ENCODE data around the gene SARS1.

Gene SARS1

GRCh38 chr1:109199710-109200109, 14.0 kb upstream of the SARS1 start:
- H3K36me3 ChIP-seq (ENCODE audit: control insufficient read depth in 4 of 4, insufficient read depth in 4 of 4, low read length in 3 of 4) = no peaks in the 10 kb centered on the region
- H3K4me3 ChIP-seq (ENCODE audit: control insufficient read depth in 1 of 7, extremely low read depth in 1 of 7, insufficient read depth in 4 of 7, low read depth in 2 of 7, low read length in 6 of 7) = peak overlapping the region in 3 of 7 experiments; percentile 15 to 46 (median 43)
- H3K27me3 ChIP-seq (replicated peaks in 2 of 5; ENCODE audit: control insufficient read depth in 4 of 5, insufficient read depth in 5 of 5, low read length in 4 of 5) = peaks cover 0 to 82% (median 31%) of the 10 kb centered on the region in 5 experiments
- CTCF ChIA-PET = interaction anchor here (0.7 to 1.4 kb wide), 6 partner anchors 8 to 200 kb away, joined by 3 to 7 read pairs (median 3); a partner anchor contains a TSS
- H3K4me1 ChIP-seq (ENCODE audit: control extremely low read depth in 1 of 4, control insufficient read depth in 4 of 4, insufficient read depth in 4 of 4, low read length in 3 of 4) = peaks cover 2 to 6% (median 4%) of the 10 kb centered on the region in 4 experiments
- H3K9me3 ChIP-seq (ENCODE audit: control extremely low read depth in 1 of 5, control insufficient read depth in 4 of 5, insufficient read depth in 2 of 5, low read depth in 1 of 5, low read length in 4 of 5) = no peaks in the 10 kb centered on the region
- H3K27ac ChIP-seq (ENCODE audit: insufficient read depth in 1 of 2, low read depth in 1 of 2, low read length in 2 of 2, poor library complexity in 1 of 2, severe bottlenecking in 2 of 2) = no peak overlapping the region
- POLR2A ChIA-PET = no interaction called here
- 26% methylated on average over 9 of the region's 10 CpGs for WGBS (ENCODE audit: insufficient coverage)
- DNase-seq = peak in 2 of 3 donors; percentile 33 to 41

DNA sequence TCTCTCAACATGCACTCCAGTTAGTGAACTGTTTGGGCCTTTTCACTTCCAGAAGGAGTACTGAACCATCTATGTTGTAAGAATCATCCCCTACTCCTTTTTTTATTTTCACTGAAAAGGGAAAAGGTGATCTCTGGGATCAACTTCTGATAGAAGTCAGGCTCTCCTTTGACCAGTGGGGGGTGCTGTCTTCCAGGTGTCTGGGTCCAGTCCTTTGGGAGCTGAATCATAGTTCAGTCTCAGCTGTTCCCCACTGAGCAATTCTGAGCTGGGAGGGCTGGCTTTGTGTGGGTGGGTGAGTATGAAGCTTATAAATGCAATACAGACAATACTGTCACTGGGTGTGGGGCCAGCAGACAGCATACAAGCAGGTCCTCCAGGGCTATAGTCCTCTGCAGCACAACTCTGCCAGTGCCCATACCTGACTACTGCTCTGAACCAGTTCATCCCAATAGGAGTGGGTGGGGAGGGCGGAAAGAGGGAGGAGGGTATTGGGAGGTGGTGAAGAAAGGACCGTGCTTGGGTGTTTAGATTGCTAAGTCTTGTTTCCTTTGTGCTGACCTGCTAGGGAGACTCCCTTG, 12.5 kb upstream of the SARS1 start:
- H3K36me3 ChIP-seq (ENCODE audit: control insufficient read depth in 4 of 4, insufficient read depth in 4 of 4, low read length in 3 of 4) = no peaks in the 10 kb centered on the region
- peak; percentile 36 to 53 (median 47) for DNase-seq
- ChIA-PET POLR2A (no interaction called here), CTCF (interaction anchor here (0.8 to 1.6 kb wide), 7 partner anchors 10 to 282 kb away, joined by 3 to 5 read pairs (median 3); no protein-coding TSS in a partner anchor)
- 43% methylated on average over 1 of the region's 2 CpGs for WGBS (ENCODE audit: insufficient coverage)
- H3K4me3 ChIP-seq (ENCODE audit: control insufficient read depth in 1 of 7, extremely low read depth in 1 of 7, insufficient read depth in 4 of 7, low read depth in 2 of 7, low read length in 6 of 7) = no peak overlapping the region
- H3K27me3 ChIP-seq (replicated peaks in 2 of 5; ENCODE audit: control insufficient read depth in 4 of 5, insufficient read depth in 5 of 5, low read length in 4 of 5) = peaks cover 0 to 90% (median 42%) of the 10 kb centered on the region in 5 experiments
- peaks cover 2 to 6% (median 4%) of the 10 kb centered on the region in 4 experiments for H3K4me1 ChIP-seq (ENCODE audit: control extremely low read depth in 1 of 4, control insufficient read depth in 4 of 4, insufficient read depth in 4 of 4, low read length in 3 of 4)
- H3K9me3 ChIP-seq (ENCODE audit: control extremely low read depth in 1 of 5, control insufficient read depth in 4 of 5, insufficient read depth in 2 of 5, low read depth in 1 of 5, low read length in 4 of 5) = no peaks in the 10 kb centered on the region
- H3K27ac ChIP-seq (ENCODE audit: insufficient read depth in 1 of 2, low read depth in 1 of 2, low read length in 2 of 2, poor library complexity in 1 of 2, severe bottlenecking in 2 of 2) = no peak overlapping the region

DNA sequence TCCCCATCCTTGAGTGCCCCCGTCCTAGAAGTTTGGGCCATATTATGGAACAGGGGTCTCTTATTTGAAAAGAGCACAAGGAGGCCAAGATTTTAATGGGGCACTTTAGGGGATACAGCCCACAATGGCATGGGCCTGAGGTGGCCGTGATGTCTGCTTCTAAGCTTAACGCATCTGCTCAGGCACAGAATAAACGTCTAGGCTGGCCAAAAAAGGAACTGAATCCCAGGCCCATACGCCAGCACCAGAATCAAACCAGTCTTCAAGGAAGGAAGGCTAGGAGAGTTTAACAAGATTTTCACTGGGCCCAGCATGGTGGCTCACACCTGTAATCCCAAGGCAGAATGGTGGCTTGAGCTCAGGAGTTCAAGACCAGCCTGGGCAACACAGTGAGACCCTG, 9.2 kb upstream of the SARS1 start:
- H3K36me3 ChIP-seq (ENCODE audit: control insufficient read depth in 4 of 4, insufficient read depth in 4 of 4, low read length in 3 of 4) = no peaks in the 10 kb centered on the region
- H3K27me3 ChIP-seq (replicated peaks in 2 of 5; ENCODE audit: control insufficient read depth in 4 of 5, insufficient read depth in 5 of 5, low read length in 4 of 5) = peaks cover 0 to 88% (median 39%) of the 10 kb centered on the region in 5 experiments
- 17% methylated on average over 5 of the region's 5 CpGs for WGBS (ENCODE audit: insufficient coverage)
- H3K27ac ChIP-seq (ENCODE audit: insufficient read depth in 1 of 2, low read depth in 1 of 2, low read length in 2 of 2, poor library complexity in 1 of 2, severe bottlenecking in 2 of 2) = no peak overlapping the region
- DNase-seq = peak in 2 of 3 donors; percentile 27 to 28
- no peak overlapping the region for H3K4me3 ChIP-seq (ENCODE audit: control insufficient read depth in 1 of 7, extremely low read depth in 1 of 7, insufficient read depth in 4 of 7, low read depth in 2 of 7, low read length in 6 of 7)
- ChIA-PET POLR2A (no interaction called here), CTCF (interaction anchor here (1.5 to 3.2 kb wide), 2 partner anchors 11 kb away, joined by 3 to 19 read pairs; no protein-coding TSS in a partner anchor)
- H3K4me1 ChIP-seq (ENCODE audit: control extremely low read depth in 1 of 4, control insufficient read depth in 4 of 4, insufficient read depth in 4 of 4, low read length in 3 of 4) = peaks cover 3 to 16% (median 10%) of the 10 kb centered on the region in 4 experiments
- H3K9me3 ChIP-seq (ENCODE audit: control extremely low read depth in 1 of 5, control insufficient read depth in 4 of 5, insufficient read depth in 2 of 5, low read depth in 1 of 5, low read length in 4 of 5) = no peaks in the 10 kb centered on the region

- Histone ChIP-seq H3K4me3 (ENCODE audit: control insufficient read depth in 1 of 7, extremely low read depth in 1 of 7, insufficient read depth in 4 of 7, low read depth in 2 of 7, low read length in 6 of 7) (no peak overlapping the region), H3K27me3 (replicated peaks in 2 of 5; ENCODE audit: control insufficient read depth in 4 of 5, insufficient read depth in 5 of 5, low read length in 4 of 5) (peaks cover 0 to 88% (median 39%) of the 10 kb centered on the region in 5 experiments), H3K27ac (ENCODE audit: insufficient read depth in 1 of 2, low read depth in 1 of 2, low read length in 2 of 2, poor library complexity in 1 of 2, severe bottlenecking in 2 of 2) (no peak overlapping the region), H3K9me3 (ENCODE audit: control extremely low read depth in 1 of 5, control insufficient read depth in 4 of 5, insufficient read depth in 2 of 5, low read depth in 1 of 5, low read length in 4 of 5) (no peaks in the 10 kb centered on the region), H3K4me1 (ENCODE audit: control extremely low read depth in 1 of 4, control insufficient read depth in 4 of 4, insufficient read depth in 4 of 4, low read length in 3 of 4) (peaks cover 3 to 12% (median 8%) of the 10 kb centered on the region in 4 experiments), H3K36me3 (ENCODE audit: control insufficient read depth in 4 of 4, insufficient read depth in 4 of 4, low read length in 3 of 4) (no peaks in the 10 kb centered on the region)
- POLR2A ChIA-PET = interaction anchor here (0.6 kb wide), 1 partner anchor 67 kb away, joined by 3 read pairs; no protein-coding TSS in a partner anchor
- DNase-seq = no peak
- CTCF ChIA-PET = interaction anchor here (1.2 to 3.2 kb wide), 2 partner anchors 13 to 17 kb away, joined by 4 to 19 read pairs; no protein-coding TSS in a partner anchor
- no CpG with 5 or more reads among the region's 2 CpGs for WGBS (ENCODE audit: insufficient coverage)
Measured at GRCh38 chr1:109206339-109206738, 7.4 kb upstream of the SARS1 start.

DNA sequence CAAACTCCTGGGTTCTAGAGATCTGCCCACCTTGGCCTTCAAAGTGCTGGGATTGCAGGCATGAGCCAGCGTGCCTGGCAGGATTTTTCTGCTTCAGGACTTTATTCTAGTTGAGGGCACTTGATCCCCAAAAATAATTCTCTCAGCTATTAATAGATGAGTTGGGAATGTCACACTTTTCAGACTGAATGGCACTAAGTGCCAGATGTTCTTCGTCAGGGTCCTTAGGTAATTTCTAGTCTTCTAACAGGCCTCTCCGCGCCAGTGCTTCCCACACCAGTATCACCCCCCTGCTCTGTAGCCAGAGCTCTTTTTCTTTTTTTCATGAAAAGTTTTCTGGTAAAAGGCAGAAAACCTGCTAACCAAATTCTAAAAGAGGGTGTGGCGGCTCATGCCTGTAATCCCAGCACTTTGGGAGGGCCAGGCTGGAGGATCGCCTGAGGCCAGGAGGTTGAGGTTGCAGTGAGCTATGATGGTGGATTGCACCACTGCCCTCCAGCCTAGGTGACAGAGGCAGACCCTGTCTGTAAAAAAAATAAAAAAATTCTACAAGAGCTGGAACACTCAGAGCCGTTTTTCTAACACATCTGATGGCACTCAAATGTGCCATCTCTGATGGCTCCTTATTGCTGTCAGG, 6.1 kb upstream of the SARS1 start:
- H3K9me3 ChIP-seq (ENCODE audit: control extremely low read depth in 1 of 5, control insufficient read depth in 4 of 5, insufficient read depth in 2 of 5, low read depth in 1 of 5, low read length in 4 of 5) = no peaks in the 10 kb centered on the region
- no peaks in the 10 kb centered on the region for H3K36me3 ChIP-seq (ENCODE audit: control insufficient read depth in 4 of 4, insufficient read depth in 4 of 4, low read length in 3 of 4)
- no peak overlapping the region for H3K27ac ChIP-seq (ENCODE audit: insufficient read depth in 1 of 2, low read depth in 1 of 2, low read length in 2 of 2, poor library complexity in 1 of 2, severe bottlenecking in 2 of 2)
- peaks cover 3 to 12% (median 8%) of the 10 kb centered on the region in 4 experiments for H3K4me1 ChIP-seq (ENCODE audit: control extremely low read depth in 1 of 4, control insufficient read depth in 4 of 4, insufficient read depth in 4 of 4, low read length in 3 of 4)
- H3K4me3 ChIP-seq (ENCODE audit: control insufficient read depth in 1 of 7, extremely low read depth in 1 of 7, insufficient read depth in 4 of 7, low read depth in 2 of 7, low read length in 6 of 7) = no peak overlapping the region
- ChIA-PET CTCF (interaction anchor here (0.7 to 3.2 kb wide), 3 partner anchors 8 to 87 kb away, joined by 3 to 19 read pairs (median 7); no protein-coding TSS in a partner anchor), POLR2A (interaction anchor here (0.7 kb wide), 1 partner anchor 120 kb away, joined by 3 read pairs; no protein-coding TSS in a partner anchor)
- H3K27me3 ChIP-seq (replicated peaks in 2 of 5; ENCODE audit: control insufficient read depth in 4 of 5, insufficient read depth in 5 of 5, low read length in 4 of 5) = peaks cover 0 to 90% (median 46%) of the 10 kb centered on the region in 5 experiments
- WGBS (ENCODE audit: insufficient coverage) = 94% methylated on average over 7 of the region's 7 CpGs
- DNase-seq = no peak

GRCh38 chr1:109208394-109208793, 5.3 kb upstream of the SARS1 start:
- WGBS (ENCODE audit: insufficient coverage) = 92% methylated on average over 3 of the region's 7 CpGs
- Histone ChIP-seq H3K4me1 (ENCODE audit: control extremely low read depth in 1 of 4, control insufficient read depth in 4 of 4, insufficient read depth in 4 of 4, low read length in 3 of 4) (peaks cover 5 to 15% (median 9%) of the 10 kb centered on the region in 4 experiments), H3K27me3 (replicated peaks in 2 of 5; ENCODE audit: control insufficient read depth in 4 of 5, insufficient read depth in 5 of 5, low read length in 4 of 5) (peaks cover 0 to 89% (median 40%) of the 10 kb centered on the region in 5 experiments), H3K4me3 (ENCODE audit: control insufficient read depth in 1 of 7, extremely low read depth in 1 of 7, insufficient read depth in 4 of 7, low read depth in 2 of 7, low read length in 6 of 7) (no peak overlapping the region), H3K36me3 (ENCODE audit: control insufficient read depth in 4 of 4, insufficient read depth in 4 of 4, low read length in 3 of 4) (no peaks in the 10 kb centered on the region), H3K27ac (ENCODE audit: insufficient read depth in 1 of 2, low read depth in 1 of 2, low read length in 2 of 2, poor library complexity in 1 of 2, severe bottlenecking in 2 of 2) (no peak overlapping the region), H3K9me3 (ENCODE audit: control extremely low read depth in 1 of 5, control insufficient read depth in 4 of 5, insufficient read depth in 2 of 5, low read depth in 1 of 5, low read length in 4 of 5) (no peaks in the 10 kb centered on the region)
- DNase-seq = no peak
- ChIA-PET CTCF (interaction anchor here (1.1 kb wide), 1 partner anchor 9 kb away, joined by 7 read pairs; no protein-coding TSS in a partner anchor), POLR2A (interaction anchor here (0.7 kb wide), 1 partner anchor 119 kb away, joined by 3 read pairs; no protein-coding TSS in a partner anchor)
